Ovary (tissue), 3 donors: Measurements from ENCODE around the gene IQCM.

ENCODE experiments used
- CTCF ChIP-seq, 3 donors: fragments of 450-650 bp in 2 of 3; fragments of 200-600 bp in 1 of 3; IDR thresholded peaks; one replicate each; pipeline versions ENCODE4 v1.5.1 to v1.8.0; 2016 to 2022; ENCODE audit warnings: antibody characterized with exemption in 3 of 3, mild to moderate bottlenecking in 1 of 3
- EP300 ChIP-seq: sonication (generic); formaldehyde crosslinking; IDR thresholded peaks from one replicate; pipeline ENCODE4 v1.6.1; 2017; ENCODE audit warnings: antibody characterized with exemption
- POLR2A ChIP-seq: fragments of 450-650 bp; IDR thresholded peaks from one replicate; pipeline ENCODE4 v1.6.1; 2017; ENCODE audit warnings: antibody characterized with exemption, mild to moderate bottlenecking, moderate library complexity
- donor health status: DM: no; HTN: no; CAD: no.

GRCh38 chr4:149768477-149768876 lies 47.2 kb downstream of the IQCM start:
- TF ChIP-seq CTCF (IDR thresholded peaks at IDR 0.05) = no peak
- TF ChIP-seq POLR2A = no peak
- TF ChIP-seq EP300 = no peak
